Stimulated activated CD4-positive, alpha-beta T cell treated with anti-CD3 and anti-CD28 coated beads, TNF-alpha, amount 100 ng/mL, for 4 hours (primary cell): ENCODE measurements around the gene MATN1.
A peak's percentile ranks its signal among the peaks of the same experiment; 100 is the strongest.

Experiments used
- DNase-seq, 3 experiments: peaks; one replicate each; pipeline ENCODE4 v3.0.0-alpha.2; 2020; ENCODE audit warnings: low read depth in 3 of 3

MATN1 gene

DNA sequence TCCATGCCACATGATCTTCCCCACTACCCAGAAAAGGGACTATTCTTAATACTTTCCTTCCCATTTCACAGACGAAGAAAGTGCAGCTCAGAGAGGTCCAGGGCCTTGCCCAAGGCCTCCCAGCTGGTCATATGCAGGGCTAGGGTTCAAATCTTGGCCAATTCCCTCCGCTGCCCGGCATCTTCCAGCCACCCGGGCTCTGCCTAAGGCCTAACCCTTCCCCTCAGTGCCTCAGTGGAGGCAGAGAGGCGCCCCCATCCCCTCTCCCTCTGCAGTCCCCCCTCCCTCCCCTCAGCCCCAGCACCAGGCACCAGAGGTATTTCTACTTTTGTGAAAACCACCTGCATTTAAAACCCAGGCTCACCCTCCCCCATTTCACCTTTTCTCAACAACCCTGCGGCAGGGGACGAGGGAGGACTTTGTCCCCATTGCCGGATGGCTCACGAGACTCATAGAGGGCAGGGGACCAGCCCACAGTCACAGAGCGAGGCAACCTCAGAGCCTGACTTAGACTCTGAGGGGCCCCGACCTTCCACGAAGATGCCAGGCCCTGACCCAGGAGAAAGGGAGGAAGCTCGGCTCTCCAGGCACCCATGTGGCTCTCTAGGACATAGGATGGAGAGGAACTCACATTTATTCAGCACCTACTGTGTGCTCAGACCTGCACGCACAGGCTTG is 21.9 kb upstream of the MATN1 start:
- no peak for DNase-seq

DNA sequence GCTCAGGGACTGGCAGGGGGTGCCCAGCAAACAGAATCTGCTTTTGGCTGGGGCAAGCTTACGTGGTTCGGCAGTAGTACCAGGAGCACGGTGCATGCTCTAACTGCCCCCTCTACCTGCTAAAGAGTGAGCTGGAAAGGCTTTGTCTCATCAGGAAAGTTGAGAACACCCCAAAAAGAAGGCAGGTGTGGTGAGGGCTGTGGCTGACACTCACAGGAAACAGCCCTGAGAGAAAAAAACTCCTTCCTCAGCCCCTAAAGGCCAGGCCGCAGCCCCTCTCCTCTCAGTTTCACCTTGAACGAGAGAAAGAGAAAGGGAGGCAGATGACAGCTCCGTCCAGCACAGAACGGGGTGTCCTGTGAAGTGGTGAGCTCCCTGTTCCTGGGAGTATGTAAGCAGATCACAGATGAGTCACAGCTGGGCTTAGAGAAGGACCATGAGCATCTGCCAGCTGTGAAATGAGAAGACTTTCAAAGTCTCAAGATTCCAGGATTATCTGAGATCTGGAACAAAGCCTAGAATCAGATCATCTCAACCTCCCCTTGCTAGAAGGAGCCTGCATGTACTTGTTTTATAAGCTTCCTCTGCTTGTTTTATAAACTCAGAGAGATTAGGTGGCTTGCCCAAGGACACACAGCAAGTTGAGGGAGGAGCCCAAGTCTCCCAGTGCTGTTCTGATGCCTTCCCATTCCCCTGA is 20.8 kb upstream of the MATN1 start:
- DNase-seq, result no peak

DNA sequence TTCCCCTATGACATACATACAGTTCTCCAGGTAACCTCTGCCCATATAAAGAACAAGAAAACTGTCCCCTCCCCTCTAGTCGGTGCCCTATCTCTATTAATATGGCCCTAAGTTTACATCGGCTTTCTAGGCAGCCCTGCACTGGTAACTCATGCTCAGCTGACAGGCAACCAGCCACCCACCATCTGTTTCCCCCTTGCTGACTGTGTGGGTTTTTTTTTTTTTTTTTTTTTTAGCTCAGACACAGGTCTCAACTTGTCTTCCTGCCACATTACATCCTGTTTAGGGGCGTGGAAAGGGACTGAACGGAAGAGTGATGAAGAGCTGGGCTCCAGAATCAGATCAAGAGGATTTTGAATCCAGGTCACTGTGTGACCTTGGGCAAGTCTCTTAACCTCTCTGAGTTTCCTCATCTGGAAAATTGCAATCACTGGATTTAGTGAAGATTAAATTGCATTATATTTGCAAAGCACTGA is 20.2 kb upstream of the MATN1 start:
- peak in 2 of 3 experiments; percentile 42 to 63 for DNase-seq

DNA sequence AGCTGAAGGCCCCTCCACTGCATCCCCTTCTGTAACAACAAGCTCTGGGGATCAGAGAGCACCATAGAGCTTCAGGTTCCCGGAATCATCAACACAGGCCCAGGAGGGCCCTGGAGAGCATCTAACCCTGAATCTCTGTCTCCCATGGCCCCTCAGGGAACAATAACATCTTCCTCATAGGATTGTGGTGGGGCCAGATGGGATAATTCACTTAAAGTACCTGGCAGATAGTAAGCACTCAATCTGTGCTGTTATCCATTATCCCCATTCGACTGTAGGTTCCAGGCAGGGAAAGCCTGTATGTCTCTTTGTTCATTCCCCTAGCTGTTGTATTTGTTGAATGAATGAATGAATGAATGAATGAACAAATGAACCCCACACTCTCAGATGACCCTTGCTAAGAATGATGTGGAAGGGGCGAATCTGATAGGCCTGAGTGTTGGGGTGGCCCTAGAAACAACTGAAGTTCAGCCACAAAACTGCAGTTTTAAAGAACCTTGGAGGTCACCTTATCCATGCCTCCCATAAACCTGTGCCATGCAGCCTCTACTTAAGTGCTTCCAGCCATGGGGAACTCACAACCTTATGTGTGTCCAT is 19.7 kb upstream of the MATN1 start:
- DNase-seq, result no peak

- DNase-seq, result no peak
These were observed 19.0 kb upstream of the MATN1 start for GRCh38 chr1:30742300-30742962.

DNA sequence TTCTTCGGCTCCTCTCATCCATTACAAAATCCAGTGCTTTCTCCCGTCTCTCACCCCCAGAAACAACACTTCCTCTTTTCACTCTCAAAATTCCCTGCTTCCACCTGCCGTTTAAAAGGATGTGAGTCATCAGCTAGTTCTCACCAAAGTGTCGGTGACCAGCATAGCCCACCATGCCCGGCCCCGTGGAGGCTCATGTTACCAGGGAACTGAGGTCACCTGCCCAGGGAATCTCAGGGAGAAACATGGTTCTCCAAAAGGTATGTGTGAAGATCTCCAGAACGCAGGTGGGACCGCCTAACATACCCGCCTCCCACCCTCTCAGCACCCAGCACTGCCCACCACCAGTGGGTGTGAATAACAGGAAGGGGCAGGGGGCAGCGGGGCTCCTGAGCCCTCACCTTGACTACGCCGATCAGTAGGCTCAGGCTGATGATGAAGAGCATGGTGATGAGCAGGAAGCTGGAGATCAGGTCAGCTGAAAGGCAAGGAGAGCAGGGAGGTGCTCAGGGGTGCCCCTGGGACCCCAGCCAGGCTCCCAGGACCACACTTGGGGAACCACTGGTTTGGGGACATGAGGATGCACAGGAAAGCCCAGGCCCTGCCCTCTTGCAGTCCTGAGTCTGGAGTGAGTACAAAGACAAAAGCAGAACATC is 18.0 kb upstream of the MATN1 start:
- no peak for DNase-seq

- no peak for DNase-seq
These were observed 17.2 kb upstream of the MATN1 start for GRCh38 chr1:30740251-30741238.

GRCh38 chr1:30739601-30740000 is 16.2 kb upstream of the MATN1 start:
- DNase-seq, result no peak

DNA sequence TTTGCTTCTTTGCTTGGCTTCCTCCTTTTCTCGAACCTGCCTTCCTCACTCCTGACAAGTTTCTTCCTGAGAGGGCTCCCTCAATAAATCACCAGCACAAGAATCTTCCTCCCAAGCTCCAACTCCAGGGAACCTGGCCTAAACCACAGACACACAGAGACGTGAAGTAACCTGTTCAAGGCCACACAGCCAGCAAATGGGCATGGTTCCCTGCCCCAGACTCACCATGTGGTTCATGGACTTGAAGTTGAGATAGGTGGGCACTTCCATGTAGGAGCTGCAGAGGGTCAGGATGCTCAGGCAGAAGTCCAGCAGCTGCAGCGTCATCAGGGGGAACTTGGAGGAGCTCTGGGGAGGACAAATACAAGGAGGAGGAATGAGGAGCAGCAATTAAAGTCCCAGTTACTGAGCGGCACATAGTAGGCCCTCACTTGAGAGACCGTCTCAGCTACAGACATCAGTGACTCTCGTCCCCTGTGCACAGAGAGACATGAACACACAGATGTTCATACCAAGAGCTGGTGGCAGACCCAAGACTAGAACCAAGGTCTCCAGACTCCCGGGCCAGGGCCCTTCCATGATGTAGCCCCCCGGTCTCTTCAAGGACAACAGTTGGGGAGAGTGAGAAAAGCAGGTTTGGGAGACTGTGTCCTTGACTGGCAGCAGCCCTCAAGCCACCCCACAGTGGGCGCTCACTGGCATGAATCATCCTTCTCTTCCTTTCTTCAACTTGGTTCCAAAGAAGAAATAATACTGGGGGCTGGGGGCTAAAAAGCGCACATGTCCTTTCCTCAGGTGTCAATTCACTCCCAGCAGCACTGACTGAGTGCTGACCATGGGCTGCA is 15.6 kb upstream of the MATN1 start:
- no peak for DNase-seq

GRCh38 chr1:30738040-30738714 is 14.8 kb upstream of the MATN1 start:
- DNase-seq, result no peak

GRCh38 chr1:30737357-30738039 is 14.1 kb upstream of the MATN1 start:
- no peak for DNase-seq

DNA sequence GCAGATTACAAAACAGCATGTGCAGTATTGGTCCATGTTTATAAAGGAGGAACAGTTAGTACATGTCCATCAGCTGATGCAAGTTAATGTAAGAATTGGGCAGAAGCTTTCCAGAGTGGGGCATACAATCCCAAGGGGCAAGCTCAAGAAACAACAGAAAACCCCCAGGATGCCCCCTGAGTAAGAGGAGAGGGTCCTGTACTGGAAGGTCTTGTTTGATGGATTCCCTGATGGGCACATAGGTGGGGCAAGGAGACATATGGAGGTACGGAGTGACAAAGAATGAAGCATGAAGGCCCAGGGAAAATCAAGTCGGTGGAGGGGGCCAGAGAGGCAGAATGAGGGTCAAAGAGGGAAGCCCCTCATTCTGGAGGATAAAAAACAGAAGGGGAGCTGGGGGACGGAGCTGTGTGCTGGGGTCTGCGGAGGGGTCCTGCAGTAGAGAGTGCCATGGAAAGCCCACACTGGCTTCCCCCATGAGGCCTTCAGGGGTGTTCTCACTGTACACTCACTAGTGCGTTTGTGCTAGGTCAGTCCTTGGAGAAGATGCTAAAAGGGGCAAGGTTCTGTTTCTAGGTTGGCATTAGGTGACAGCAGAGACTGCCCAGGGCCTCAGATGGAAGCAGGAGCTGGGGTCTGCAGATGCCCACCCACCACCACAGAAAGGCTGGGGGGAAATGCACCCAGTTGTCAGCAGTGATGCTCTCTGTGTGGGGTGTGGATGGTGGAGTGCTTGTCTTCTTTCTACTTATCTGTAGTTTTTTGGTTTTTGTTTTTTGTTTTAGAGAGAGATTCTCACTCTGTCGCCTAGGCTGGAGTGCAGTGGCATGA is 12.5 kb upstream of the MATN1 start:
- no peak for DNase-seq

DNA sequence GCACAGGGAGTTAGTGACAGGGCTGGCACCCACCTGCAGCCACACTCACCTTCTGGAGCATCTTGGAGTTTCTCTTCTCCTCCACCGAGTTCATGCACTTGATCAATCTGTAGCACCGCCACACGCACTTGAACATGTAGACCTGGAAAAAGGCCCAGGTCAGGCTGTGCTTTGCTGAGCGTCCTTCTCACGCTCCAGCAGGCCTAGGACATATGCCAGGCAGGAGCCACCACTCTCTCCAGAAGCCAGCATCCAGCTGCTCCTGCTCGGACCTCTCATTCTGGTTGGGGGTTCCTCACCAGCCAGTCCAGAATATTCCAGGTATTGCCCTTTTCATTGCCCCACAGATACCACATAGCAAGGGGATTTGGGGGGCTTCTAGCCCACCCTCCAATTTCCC is 11.7 kb upstream of the MATN1 start:
- no peak for DNase-seq

DNA sequence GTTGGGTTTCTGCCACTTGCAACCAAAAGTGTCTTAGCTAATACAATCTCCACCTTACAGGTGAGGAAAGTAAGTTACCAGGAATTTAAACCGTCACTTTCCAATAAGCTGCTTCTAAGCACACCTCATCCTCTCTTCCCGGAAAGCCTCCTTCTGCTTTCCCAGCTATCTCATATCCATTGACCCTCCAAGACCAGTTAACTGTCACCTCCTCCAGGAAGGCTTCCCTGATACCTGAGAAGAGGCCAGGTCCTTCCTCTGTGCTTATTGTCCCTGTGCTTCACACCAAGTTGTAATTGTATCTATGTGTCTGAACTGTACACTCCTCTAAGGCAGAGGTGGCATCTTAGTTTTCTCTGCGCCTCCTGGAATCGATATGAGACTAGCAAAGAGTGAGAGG is 11.2 kb upstream of the MATN1 start:
- no peak for DNase-seq

GRCh38 chr1:30734106-30734505 is 10.7 kb upstream of the MATN1 start:
- no peak for DNase-seq

GRCh38 chr1:30733493-30733892 is 10.1 kb upstream of the MATN1 start:
- DNase-seq, result no peak

GRCh38 chr1:30732277-30732996 is 9.1 kb upstream of the MATN1 start:
- no peak for DNase-seq
